K562 (cell line): ENCODE measurements around the gene CBFA2T2.

ENCODE experiments used
- GABPB1 ChIP-seq: sonication (generic); formaldehyde crosslinking; IDR thresholded peaks from 2 replicates; pipeline ENCODE4 v1.8.0; 2022; ENCODE audit warnings: mild to moderate bottlenecking, missing genetic modification reagents
- MXI1 ChIP-seq: IDR thresholded peaks from 2 replicates; pipeline ENCODE4 v1.6.1; 2011; ENCODE audit warnings: low read depth, mild to moderate bottlenecking, improper control_type of control experiment, low read length
- SMC3 ChIP-seq: conservative IDR thresholded peaks from 2 replicates; pipeline ENCODE4 v1.6.1; 2011; ENCODE audit warnings: low read depth, low read length, improper control_type of control experiment; ENCODE audit not compliant: insufficient read depth
- ZNF121 ChIP-seq: sonication (generic); formaldehyde crosslinking; conservative IDR thresholded peaks from 2 replicates; pipeline ENCODE4 v1.8.0; 2022; ENCODE audit warnings: missing genetic modification reagents
- ZNF584 ChIP-seq: fragments of 200-800 bp; sonication (Bioruptor generic); IDR thresholded peaks from 2 replicates; pipeline ENCODE4 v1.6.1; 2016; ENCODE audit warnings: low read depth, mild to moderate bottlenecking, missing genetic modification characterization, missing compliant biosample characterization

- TF ChIP-seq ZNF121 (CRISPR knock-in tag) (no peak), ZNF584 (no peak), MXI1 (no peak), SMC3 (no peak), GABPB1 (CRISPR knock-in tag) (no peak)
These were observed 167.1 kb downstream of the CBFA2T2 start for GRCh38 chr20:33656783-33657703.
